ENCODE measurements around the gene TSPAN5.
A peak's percentile ranks its signal among the peaks of the same experiment; 100 is the strongest.

Gene TSPAN5

GRCh38 chr4:98605216-98605615, 53.2 kb downstream of the TSPAN5 start:
- no peaks in the 10 kb centered on the region for H3K27me3 ChIP-seq (ENCODE audit: insufficient read depth, low read length)

GRCh38 chr4:98604723-98605122, 53.7 kb downstream of the TSPAN5 start:
- Histone ChIP-seq H3K9me3 (ENCODE audit: low read length) (peaks cover 9% of the 10 kb centered on the region), H3K27me3 (ENCODE audit: insufficient read depth, low read length) (no peaks in the 10 kb centered on the region), H3K4me3 (ENCODE audit: low read length) (no peak overlapping the region), H3K4me1 (ENCODE audit: insufficient read depth, low read length) (peaks cover 17% of the 10 kb centered on the region), H3K36me3 (ENCODE audit: insufficient read depth, low read length) (no peaks in the 10 kb centered on the region), H2AFZ (ENCODE audit: low read depth, low read length) (no peak overlapping the region)

More at GRCh38 chr4:98605216-98605615, 53.2 kb downstream of the TSPAN5 start:
- Histone ChIP-seq H3K4me3 (ENCODE audit: low read length) (no peak overlapping the region), H2AFZ (ENCODE audit: low read depth, low read length) (no peak overlapping the region), H3K36me3 (ENCODE audit: insufficient read depth, low read length) (no peaks in the 10 kb centered on the region), H3K9me3 (ENCODE audit: low read length) (peaks cover 7% of the 10 kb centered on the region), H3K4me1 (ENCODE audit: insufficient read depth, low read length) (peaks cover 22% of the 10 kb centered on the region)

- Histone ChIP-seq H3K4me3 (ENCODE audit: low read length) (peak overlapping the region; percentile 33), H3K36me3 (ENCODE audit: insufficient read depth, low read length) (no peaks in the 10 kb centered on the region), H3K4me1 (ENCODE audit: insufficient read depth, low read length) (peaks cover 11% of the 10 kb centered on the region), H3K9me3 (ENCODE audit: low read length) (peaks cover 12% of the 10 kb centered on the region), H2AFZ (ENCODE audit: low read depth, low read length) (no peak overlapping the region), H3K27me3 (ENCODE audit: insufficient read depth, low read length) (no peaks in the 10 kb centered on the region)
Measured at GRCh38 chr4:98603683-98604521, 54.5 kb downstream of the TSPAN5 start.

- no peaks in the 10 kb centered on the region for H3K27me3 ChIP-seq (ENCODE audit: insufficient read depth, low read length)
- no peak overlapping the region for H3K4me3 ChIP-seq (ENCODE audit: low read length)
- H2AFZ ChIP-seq (ENCODE audit: low read depth, low read length) = no peak overlapping the region
- peaks cover 12% of the 10 kb centered on the region for H3K9me3 ChIP-seq (ENCODE audit: low read length)
- H3K36me3 ChIP-seq (ENCODE audit: insufficient read depth, low read length) = no peaks in the 10 kb centered on the region
- peaks cover 11% of the 10 kb centered on the region for H3K4me1 ChIP-seq (ENCODE audit: insufficient read depth, low read length)
Measured at GRCh38 chr4:98602270-98602669, 56.1 kb downstream of the TSPAN5 start.

- Histone ChIP-seq H3K4me1 (ENCODE audit: insufficient read depth, low read length) (peaks cover 11% of the 10 kb centered on the region), H3K36me3 (ENCODE audit: insufficient read depth, low read length) (no peaks in the 10 kb centered on the region), H3K9me3 (ENCODE audit: low read length) (peaks cover 12% of the 10 kb centered on the region)
Measured at GRCh38 chr4:98601708-98602107, 56.7 kb downstream of the TSPAN5 start.

GRCh38 chr4:98599617-98600205, 58.7 kb downstream of the TSPAN5 start:
- H2AFZ ChIP-seq (ENCODE audit: low read depth, low read length) = no peak overlapping the region
- H3K27me3 ChIP-seq (ENCODE audit: insufficient read depth, low read length) = no peaks in the 10 kb centered on the region
- no peaks in the 10 kb centered on the region for H3K36me3 ChIP-seq (ENCODE audit: insufficient read depth, low read length)
- H3K9me3 ChIP-seq (ENCODE audit: low read length) = peaks cover 12% of the 10 kb centered on the region
- peaks cover 11% of the 10 kb centered on the region for H3K4me1 ChIP-seq (ENCODE audit: insufficient read depth, low read length)
- no peak overlapping the region for H3K4me3 ChIP-seq (ENCODE audit: low read length)

More at GRCh38 chr4:98601708-98602107, 56.7 kb downstream of the TSPAN5 start:
- H3K27me3 ChIP-seq (ENCODE audit: insufficient read depth, low read length) = no peaks in the 10 kb centered on the region
- no peak overlapping the region for H3K4me3 ChIP-seq (ENCODE audit: low read length)
- no peak overlapping the region for H2AFZ ChIP-seq (ENCODE audit: low read depth, low read length)

GRCh38 chr4:98586962-98587354, 71.5 kb downstream of the TSPAN5 start:
- H3K27me3 ChIP-seq (ENCODE audit: insufficient read depth, low read length) = no peaks in the 10 kb centered on the region

GRCh38 chr4:98586291-98586961, 72.0 kb downstream of the TSPAN5 start:
- Histone ChIP-seq H3K4me3 (ENCODE audit: low read length) (no peak overlapping the region), H3K36me3 (ENCODE audit: insufficient read depth, low read length) (no peaks in the 10 kb centered on the region), H3K4me1 (ENCODE audit: insufficient read depth, low read length) (peaks cover 16% of the 10 kb centered on the region), H2AFZ (ENCODE audit: low read depth, low read length) (no peak overlapping the region), H3K27me3 (ENCODE audit: insufficient read depth, low read length) (no peaks in the 10 kb centered on the region), H3K9me3 (ENCODE audit: low read length) (peaks cover 2% of the 10 kb centered on the region)

More at GRCh38 chr4:98586962-98587354, 71.5 kb downstream of the TSPAN5 start:
- Histone ChIP-seq H3K9me3 (ENCODE audit: low read length) (peaks cover 2% of the 10 kb centered on the region), H3K36me3 (ENCODE audit: insufficient read depth, low read length) (no peaks in the 10 kb centered on the region), H2AFZ (ENCODE audit: low read depth, low read length) (no peak overlapping the region), H3K4me3 (ENCODE audit: low read length) (no peak overlapping the region), H3K4me1 (ENCODE audit: insufficient read depth, low read length) (peaks cover 16% of the 10 kb centered on the region)

- Histone ChIP-seq H3K9me3 (ENCODE audit: low read length) (peaks cover under 1% of the 10 kb centered on the region), H3K27me3 (ENCODE audit: insufficient read depth, low read length) (no peaks in the 10 kb centered on the region), H2AFZ (ENCODE audit: low read depth, low read length) (no peak overlapping the region), H3K4me3 (ENCODE audit: low read length) (no peak overlapping the region), H3K4me1 (ENCODE audit: insufficient read depth, low read length) (peaks cover 16% of the 10 kb centered on the region), H3K36me3 (ENCODE audit: insufficient read depth, low read length) (no peaks in the 10 kb centered on the region)
Measured at GRCh38 chr4:98585596-98585995, 72.8 kb downstream of the TSPAN5 start.

- Histone ChIP-seq H2AFZ (ENCODE audit: low read depth, low read length) (no peak overlapping the region), H3K9me3 (ENCODE audit: low read length) (no peaks in the 10 kb centered on the region), H3K27me3 (ENCODE audit: insufficient read depth, low read length) (no peaks in the 10 kb centered on the region), H3K4me3 (ENCODE audit: low read length) (no peak overlapping the region), H3K36me3 (ENCODE audit: insufficient read depth, low read length) (no peaks in the 10 kb centered on the region), H3K4me1 (ENCODE audit: insufficient read depth, low read length) (peaks cover 16% of the 10 kb centered on the region)
Measured at GRCh38 chr4:98584265-98584664, 74.1 kb downstream of the TSPAN5 start.

- Histone ChIP-seq H3K36me3 (ENCODE audit: insufficient read depth, low read length) (no peaks in the 10 kb centered on the region), H3K27me3 (ENCODE audit: insufficient read depth, low read length) (no peaks in the 10 kb centered on the region), H3K4me3 (ENCODE audit: low read length) (no peak overlapping the region), H3K9me3 (ENCODE audit: low read length) (no peaks in the 10 kb centered on the region), H2AFZ (ENCODE audit: low read depth, low read length) (no peak overlapping the region), H3K4me1 (ENCODE audit: insufficient read depth, low read length) (peaks cover 16% of the 10 kb centered on the region)
Measured at GRCh38 chr4:98583265-98583664, 75.1 kb downstream of the TSPAN5 start.

GRCh38 chr4:98581126-98581525, 77.3 kb downstream of the TSPAN5 start:
- Histone ChIP-seq H3K9me3 (ENCODE audit: low read length) (no peaks in the 10 kb centered on the region), H3K4me3 (ENCODE audit: low read length) (no peak overlapping the region), H3K4me1 (ENCODE audit: insufficient read depth, low read length) (peaks cover 7% of the 10 kb centered on the region), H2AFZ (ENCODE audit: low read depth, low read length) (no peak overlapping the region), H3K36me3 (ENCODE audit: insufficient read depth, low read length) (no peaks in the 10 kb centered on the region), H3K27me3 (ENCODE audit: insufficient read depth, low read length) (no peaks in the 10 kb centered on the region)

GRCh38 chr4:98577956-98578355, 80.5 kb downstream of the TSPAN5 start:
- Histone ChIP-seq H2AFZ (ENCODE audit: low read depth, low read length) (no peak overlapping the region), H3K9me3 (ENCODE audit: low read length) (no peaks in the 10 kb centered on the region), H3K27me3 (ENCODE audit: insufficient read depth, low read length) (no peaks in the 10 kb centered on the region), H3K36me3 (ENCODE audit: insufficient read depth, low read length) (no peaks in the 10 kb centered on the region), H3K4me1 (ENCODE audit: insufficient read depth, low read length) (no peaks in the 10 kb centered on the region), H3K4me3 (ENCODE audit: low read length) (no peak overlapping the region)

Data from neuron (in vitro differentiated cells).